Progenitor cell of endocrine pancreas (in vitro differentiated cells): ENCODE results near the gene ZBTB42. TPM values are rescaled to one million over a fixed set of nuclear protein-coding genes. Genes with fewer than 3 reads are reported as not detected.

Experiments
- DNase-seq: peaks from one replicate; pipeline ENCODE4 v3.0.0; 2021; ENCODE audit warnings: low spot score; ENCODE audit not compliant: unreplicated experiment
- H3K27ac Mint-ChIP-seq: 2 replicates; pipeline ENCODE4 v1.8.0; 2021; ENCODE audit warnings: mild to moderate bottlenecking, moderate library complexity, mixed read lengths
- H3K27me3 Mint-ChIP-seq: 2 replicates; pipeline ENCODE4 v1.8.0; 2021; ENCODE audit warnings: mixed read lengths
- H3K36me3 Mint-ChIP-seq: 2 replicates; pipeline ENCODE4 v1.8.0; 2022; ENCODE audit warnings: mixed read lengths; ENCODE audit not compliant: insufficient read depth
- H3K4me1 Mint-ChIP-seq: 2 replicates; pipeline ENCODE4 v1.8.0; 2021; ENCODE audit warnings: low read depth, mixed read lengths
- H3K4me3 Mint-ChIP-seq: 2 replicates; pipeline ENCODE4 v1.8.0; 2021; ENCODE audit warnings: low read depth, mild to moderate bottlenecking, moderate library complexity, mixed read lengths
- H3K9me3 Mint-ChIP-seq: 2 replicates; pipeline ENCODE4 v1.8.0; 2021; ENCODE audit warnings: low read depth, mixed read lengths
- CTCF ChIP-seq: fragments of 200-600 bp; sonication (generic); IDR thresholded peaks from one replicate; pipeline ENCODE4 v1.5.0; 2021; ENCODE audit warnings: antibody characterized with exemption, mild to moderate bottlenecking; ENCODE audit not compliant: unreplicated experiment
- total RNA-seq: library from RNA; stranded (reverse); gene quantifications from 2 replicates; pipeline ENCODE4 v1.2.1, GENCODE V29; 2021

The ZBTB42 gene
- total RNA-seq, 1 donor from 2014 or later, result 12.3 TPM

DNA sequence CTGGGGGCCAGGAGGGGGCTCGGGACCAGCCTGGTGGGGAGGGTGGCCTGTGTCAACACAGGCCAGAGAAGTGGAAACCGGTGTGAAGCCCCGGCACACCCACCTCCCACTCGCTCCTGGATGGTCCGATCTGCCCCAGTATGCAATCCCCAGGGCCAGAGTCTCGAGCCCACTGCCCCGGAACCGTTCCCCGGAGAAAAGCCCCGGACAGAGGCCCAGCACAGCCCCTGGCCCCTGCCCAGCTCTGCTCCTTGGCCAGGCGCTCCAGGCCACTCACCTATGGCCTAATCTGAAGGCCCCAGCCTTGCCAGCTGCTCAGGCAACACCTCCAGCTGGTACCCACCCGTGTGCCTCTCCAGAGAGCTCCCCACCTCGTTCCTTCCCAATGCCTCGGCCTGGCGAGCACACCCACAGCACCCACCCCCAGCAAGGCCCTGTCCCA, 23.1 kb upstream of the ZBTB42 start:
- H3K9me3 Mint-ChIP-seq, result no peaks in the 10 kb centered on the region
- no peak for TF ChIP-seq CTCF

DNA sequence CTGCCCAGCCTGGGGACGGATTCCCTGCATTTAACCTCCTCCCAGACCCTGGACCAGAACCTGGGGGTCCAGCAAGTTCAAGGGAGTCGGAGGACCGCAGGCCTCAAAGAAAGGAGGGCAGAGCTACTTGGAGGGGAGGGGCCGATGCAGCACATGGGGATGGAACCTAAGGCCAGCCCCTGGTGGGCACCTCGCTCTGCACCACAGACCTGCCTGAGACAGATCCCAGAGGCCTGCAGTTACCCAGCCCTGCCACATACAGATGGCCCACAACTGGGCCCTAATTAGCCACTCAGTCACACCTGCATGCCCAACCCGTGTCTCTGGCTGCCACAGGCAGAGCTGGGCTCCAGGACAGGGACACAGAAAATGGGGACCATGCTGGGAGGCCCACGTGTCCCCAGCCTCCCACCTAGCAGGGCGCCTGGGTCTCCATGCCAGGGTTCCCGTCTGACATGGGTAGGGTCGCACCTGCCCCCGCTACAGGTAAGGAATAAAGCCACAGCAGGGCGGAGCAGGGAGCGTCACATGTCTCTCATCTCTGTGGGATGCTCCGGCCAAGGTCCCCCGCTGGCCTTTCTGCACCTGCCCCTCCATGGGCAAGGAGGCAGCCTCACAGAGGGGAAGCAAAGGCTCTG, 22.1 kb upstream of the ZBTB42 start:
- Mint-ChIP-seq H3K27ac (peak overlapping the region; percentile 29), H3K4me3 (no peak overlapping the region), H3K4me1 (no peaks in the 10 kb centered on the region), H3K36me3 (peaks cover 2% of the 10 kb centered on the region), H3K27me3 (no peaks in the 10 kb centered on the region), H3K9me3 (no peaks in the 10 kb centered on the region)
- DNase-seq, result no peak
- no peak for TF ChIP-seq CTCF

More for the DNA sequence above, 23.1 kb upstream of the ZBTB42 start:
- Mint-ChIP-seq H3K4me1 (no peaks in the 10 kb centered on the region), H3K27me3 (no peaks in the 10 kb centered on the region), H3K27ac (no peak overlapping the region), H3K4me3 (no peak overlapping the region), H3K36me3 (peaks cover 2% of the 10 kb centered on the region)
- DNase-seq, result no peak

- Mint-ChIP-seq H3K27ac (no peak overlapping the region), H3K4me3 (no peak overlapping the region), H3K36me3 (peaks cover 2% of the 10 kb centered on the region), H3K4me1 (no peaks in the 10 kb centered on the region), H3K27me3 (no peaks in the 10 kb centered on the region), H3K9me3 (no peaks in the 10 kb centered on the region)
- DNase-seq, result no peak
- TF ChIP-seq CTCF, result no peak
Observed at GRCh38 chr14:104779776-104780512, 21.0 kb upstream of the ZBTB42 start.

DNA sequence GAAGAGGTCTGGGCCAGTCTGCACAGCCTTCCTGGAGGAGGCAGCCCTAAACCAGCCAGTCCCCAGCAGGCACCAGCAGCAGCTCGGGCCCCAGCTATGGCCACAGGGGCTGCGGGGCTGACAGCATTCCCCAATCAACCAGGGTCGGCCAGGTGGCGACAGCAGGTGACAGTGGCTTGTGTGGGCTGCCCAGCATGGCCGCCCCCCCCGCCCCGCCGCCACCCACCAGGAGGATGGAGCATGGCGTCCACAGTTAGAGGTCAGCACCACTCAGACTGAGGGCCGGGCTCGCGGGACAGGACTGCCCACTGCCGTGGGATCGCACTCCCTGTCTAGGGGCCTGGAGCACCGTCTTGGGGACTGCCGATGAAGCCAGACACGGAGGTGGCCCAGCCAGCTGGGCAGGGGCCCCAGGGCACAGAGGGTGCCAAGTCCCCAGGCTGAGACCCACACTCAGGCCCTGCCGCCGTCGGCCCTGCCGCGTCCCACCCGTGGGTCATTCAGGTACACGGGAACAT, 20.3 kb upstream of the ZBTB42 start:
- Mint-ChIP-seq H3K27ac (no peak overlapping the region), H3K9me3 (no peaks in the 10 kb centered on the region), H3K4me3 (no peak overlapping the region), H3K4me1 (no peaks in the 10 kb centered on the region), H3K36me3 (peaks cover 2% of the 10 kb centered on the region), H3K27me3 (no peaks in the 10 kb centered on the region)
- TF ChIP-seq CTCF, result no peak
- no peak for DNase-seq

DNA sequence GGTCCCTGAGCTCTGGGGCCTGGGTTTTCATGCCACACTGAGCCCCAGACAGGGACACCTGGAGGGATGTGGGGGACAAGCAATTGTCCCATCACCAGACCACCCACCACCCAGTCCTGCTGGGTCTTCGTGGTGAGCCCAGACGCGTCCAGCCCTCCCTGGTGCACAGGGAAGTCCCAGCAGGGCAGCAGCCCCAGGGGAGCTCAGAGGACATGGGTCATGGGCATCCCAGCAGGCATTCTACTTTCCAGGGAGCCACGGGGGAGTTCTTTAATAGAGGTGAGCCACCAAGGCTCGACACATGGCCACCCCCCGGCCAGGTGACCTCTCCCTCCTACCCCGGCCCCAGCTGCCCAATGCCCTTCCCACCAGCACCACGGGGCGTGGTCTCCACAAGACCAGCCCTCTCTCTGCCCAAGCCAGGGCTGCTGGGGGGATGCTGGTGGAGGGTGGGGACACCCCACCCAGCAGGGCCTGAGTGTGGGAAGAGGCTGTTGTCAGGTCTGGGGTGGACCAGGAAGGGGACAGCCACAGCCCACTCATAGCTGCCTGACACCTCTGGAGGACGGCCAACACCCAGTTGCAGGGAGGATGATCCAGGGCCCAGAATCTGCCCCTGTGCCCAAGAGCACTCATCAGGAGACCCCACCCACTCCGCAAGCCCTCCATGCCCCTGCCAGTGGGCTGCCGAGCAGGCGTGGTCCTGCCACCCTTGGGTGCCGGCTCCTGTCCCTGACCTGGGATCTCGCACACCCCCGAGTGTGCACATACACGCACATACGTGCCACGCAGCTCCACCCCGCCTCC, 19.4 kb upstream of the ZBTB42 start:
- no peaks in the 10 kb centered on the region for H3K27me3 Mint-ChIP-seq
- no peak overlapping the region for H3K4me3 Mint-ChIP-seq
- H3K4me1 Mint-ChIP-seq, result no peaks in the 10 kb centered on the region
- TF ChIP-seq CTCF, result no peak
- H3K9me3 Mint-ChIP-seq, result no peaks in the 10 kb centered on the region
- peaks cover 2% of the 10 kb centered on the region for H3K36me3 Mint-ChIP-seq
- H3K27ac Mint-ChIP-seq, result no peak overlapping the region
- no peak for DNase-seq
